Measurements from ENCODE around the gene MAMLD1. TPM values are rescaled to one million over a fixed set of nuclear protein-coding genes. Genes with fewer than 3 reads are reported as not detected.
A peak's percentile ranks its signal among the peaks of the same experiment; 100 is the strongest.

Gene MAMLD1
- total RNA-seq, 1 experiment from 2014 or later, result 5.5 TPM

DNA sequence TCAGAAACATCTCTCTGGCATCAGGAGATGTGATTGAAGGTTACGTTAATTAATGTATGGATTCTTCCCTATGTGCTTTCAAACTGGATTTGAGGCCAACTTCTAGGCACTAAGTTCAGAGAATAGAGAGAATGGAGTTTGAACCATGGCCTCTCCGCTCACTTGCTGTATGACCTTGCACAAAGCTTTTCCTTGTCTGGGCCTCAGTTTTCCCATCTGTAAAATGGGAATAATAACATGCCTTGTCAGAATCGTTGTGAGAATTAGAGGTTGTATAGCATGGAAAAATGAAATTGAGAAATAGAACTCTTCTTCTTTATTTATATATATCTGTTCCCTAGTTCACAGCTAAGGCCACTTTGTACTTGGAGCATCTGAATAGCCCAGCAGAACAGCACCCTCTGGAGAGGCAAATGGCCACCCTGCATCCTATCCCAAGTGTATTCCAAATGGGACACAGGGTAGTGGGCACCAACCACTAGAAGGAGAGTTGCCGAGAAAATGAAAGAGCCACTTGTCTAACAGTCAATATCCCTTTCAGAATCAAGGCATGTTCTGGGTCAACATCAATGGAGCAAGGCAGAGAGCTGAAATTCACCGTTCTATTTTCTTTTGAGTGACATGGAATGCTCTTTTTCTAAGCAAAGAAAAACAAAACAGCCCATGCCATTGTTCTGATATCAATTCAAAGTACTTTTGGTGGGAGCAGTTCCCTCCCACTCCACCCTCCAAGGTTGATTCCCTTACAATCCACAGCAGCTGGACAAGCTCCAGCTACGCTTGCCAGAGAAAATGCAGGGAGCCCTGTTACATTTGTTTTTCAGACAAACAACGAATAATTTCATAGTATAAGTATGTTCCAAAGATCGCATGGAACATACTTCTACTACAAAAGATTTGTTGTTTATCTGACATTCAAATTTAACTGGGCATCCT is 182.0 kb downstream of the MAMLD1 start:
- Histone ChIP-seq H3K4me1 (no peaks in the 10 kb centered on the region), H3K4me3 (no peak overlapping the region)
- no peak for DNase-seq

GRCh38 chrX:150546711-150547153 is 183.6 kb downstream of the MAMLD1 start:
- peak; percentile 9 to 20 for DNase-seq

More for the DNA sequence above, 182.0 kb downstream of the MAMLD1 start:
- Histone ChIP-seq H3K36me3 (no peaks in the 10 kb centered on the region), H3K27me3 (no peaks in the 10 kb centered on the region), H3K9me3 (replicated peaks) (no peaks in the 10 kb centered on the region), H3K27ac (no peak overlapping the region)

DNA sequence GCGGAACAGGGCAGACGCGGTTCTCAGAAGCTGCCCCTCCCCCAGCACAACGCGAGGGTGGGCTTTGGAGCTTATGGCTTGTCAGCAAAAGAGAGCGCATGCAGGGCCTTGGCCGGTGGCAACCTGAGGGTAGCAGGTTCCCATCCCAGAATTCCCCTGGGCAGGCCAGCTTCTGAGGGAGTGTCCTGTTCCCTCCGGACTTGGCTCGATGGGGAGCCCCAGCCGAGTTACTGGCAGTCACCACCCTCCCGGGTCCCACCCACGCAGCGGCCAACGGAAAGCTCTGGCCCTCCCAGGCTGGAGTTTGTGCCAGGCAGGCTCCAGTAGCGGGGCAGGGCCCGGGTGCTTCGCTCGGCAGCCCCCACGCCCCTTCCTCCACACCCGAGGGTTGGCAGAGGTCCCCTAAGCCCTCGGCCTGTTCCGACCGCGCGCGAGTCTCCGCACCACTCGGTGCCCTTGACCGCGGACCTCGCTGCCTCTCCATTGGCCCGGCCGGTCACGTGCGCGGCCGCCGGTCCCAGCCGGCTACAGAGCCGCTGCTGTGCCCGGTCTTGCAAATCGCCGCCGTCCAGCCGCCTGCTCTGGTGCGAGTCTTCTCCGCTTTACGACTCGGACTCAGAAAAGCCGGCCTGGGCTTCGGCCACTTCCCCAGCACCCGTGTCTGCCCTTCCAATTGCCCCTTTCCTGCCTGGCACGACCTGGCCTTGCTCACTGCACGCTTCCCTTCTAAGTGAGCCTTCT is 184.4 kb downstream of the MAMLD1 start:
- Histone ChIP-seq H3K4me3 (no peak overlapping the region), H3K27ac (no peak overlapping the region), H3K36me3 (no peaks in the 10 kb centered on the region), H3K4me1 (no peaks in the 10 kb centered on the region), H3K9me3 (replicated peaks) (no peaks in the 10 kb centered on the region), H3K27me3 (no peaks in the 10 kb centered on the region)
- no peak for DNase-seq

More at GRCh38 chrX:150546711-150547153, 183.6 kb downstream of the MAMLD1 start:
- no peaks in the 10 kb centered on the region for H3K36me3 ChIP-seq
- no peaks in the 10 kb centered on the region for H3K4me1 ChIP-seq
- no peaks in the 10 kb centered on the region for H3K9me3 ChIP-seq (replicated peaks)
- no peaks in the 10 kb centered on the region for H3K27me3 ChIP-seq
- H3K4me3 ChIP-seq, result no peak overlapping the region
- H3K27ac ChIP-seq, result no peak overlapping the region

- Histone ChIP-seq H3K4me1 (no peaks in the 10 kb centered on the region), H3K36me3 (no peaks in the 10 kb centered on the region), H3K4me3 (no peak overlapping the region), H3K27ac (no peak overlapping the region), H3K9me3 (replicated peaks) (no peaks in the 10 kb centered on the region), H3K27me3 (no peaks in the 10 kb centered on the region)
- DNase-seq, result no peak
These were observed 185.1 kb downstream of the MAMLD1 start for GRCh38 chrX:150548251-150548650.

- H3K27me3 ChIP-seq, result no peaks in the 10 kb centered on the region
- no peak overlapping the region for H3K27ac ChIP-seq
- no peaks in the 10 kb centered on the region for H3K4me1 ChIP-seq
- H3K36me3 ChIP-seq, result no peaks in the 10 kb centered on the region
- no peak overlapping the region for H3K4me3 ChIP-seq
- no peaks in the 10 kb centered on the region for H3K9me3 ChIP-seq (replicated peaks)
- no peak for DNase-seq
These were observed 185.6 kb downstream of the MAMLD1 start for GRCh38 chrX:150548684-150549083.

DNA sequence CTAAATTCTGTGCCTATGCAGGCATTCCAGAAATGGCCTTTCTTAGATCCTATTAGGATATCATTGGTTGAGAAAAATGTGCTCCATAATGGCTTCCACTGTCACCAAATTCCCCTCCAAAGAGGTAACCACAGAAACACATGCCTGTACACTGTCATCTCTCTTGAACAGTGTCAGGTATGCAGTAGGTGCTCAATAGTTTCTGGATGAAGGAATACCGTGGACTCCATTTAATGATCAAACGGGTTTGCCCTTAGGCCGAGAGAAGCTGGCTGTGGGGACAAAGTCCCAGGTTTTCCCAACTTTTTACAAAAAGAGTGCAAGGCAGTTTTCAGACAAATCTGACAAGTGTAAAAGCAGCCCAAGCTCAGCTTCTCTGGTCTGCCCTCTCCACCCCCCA is 188.8 kb downstream of the MAMLD1 start:
- H3K36me3 ChIP-seq, result no peaks in the 10 kb centered on the region
- DNase-seq, result no peak
- no peaks in the 10 kb centered on the region for H3K4me1 ChIP-seq
- H3K9me3 ChIP-seq (replicated peaks), result no peaks in the 10 kb centered on the region
- H3K27ac ChIP-seq, result no peak overlapping the region
- H3K27me3 ChIP-seq, result no peaks in the 10 kb centered on the region
- no peak overlapping the region for H3K4me3 ChIP-seq

GRCh38 chrX:150558424-150558823 is 195.3 kb downstream of the MAMLD1 start:
- Histone ChIP-seq H3K27me3 (no peaks in the 10 kb centered on the region), H3K9me3 (replicated peaks) (no peaks in the 10 kb centered on the region), H3K27ac (0 out of 2 replicates have a peak overlapping the region, but pooled peaks have one; percentile 23), H3K36me3 (no peaks in the 10 kb centered on the region), H3K4me3 (peak overlapping the region; percentile 21), H3K4me1 (no peaks in the 10 kb centered on the region)
- peak in 1 of 2 experiments; percentile 27 for DNase-seq

Other genes starting within 250 kb of the MAMLD1 start
- 5.3 and 6.1 TPM in 2 replicates for gene MTM1, start 205.3 kb downstream of the MAMLD1 start, total RNA-seq (2014; rRNA removed; shearing (Covaris generic))

Data from SJCRH30 (cell line).